Measurements from ENCODE around the gene NTM.

Gene NTM

DNA sequence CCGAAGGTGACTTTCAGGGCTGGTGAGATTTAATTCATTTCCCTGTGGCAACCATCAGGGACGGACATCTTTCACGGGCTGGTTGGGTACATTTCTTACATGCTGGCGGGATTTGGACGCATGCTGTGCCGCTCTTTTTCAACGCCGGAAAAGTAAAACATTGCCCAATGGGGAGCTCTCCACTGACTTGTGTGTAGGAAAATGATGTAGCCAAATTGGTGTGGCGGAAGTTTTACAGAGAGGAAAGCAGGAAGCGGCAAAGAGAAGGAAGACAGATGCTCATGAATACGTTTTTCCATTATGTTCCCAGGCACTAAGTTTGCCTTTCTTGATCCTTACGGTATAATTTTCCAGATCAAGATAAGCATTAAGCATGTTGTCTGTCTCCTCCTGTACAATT is 375.8 kb downstream of the NTM start:
- no peak overlapping the region for H2AFZ ChIP-seq (ENCODE audit: low read length)
- no peak overlapping the region for H3K4me2 ChIP-seq (ENCODE audit: low read length)
- H3F3A ChIP-seq (ENCODE audit: insufficient read depth, low read length): no peaks in the 10 kb centered on the region
- no peaks in the 10 kb centered on the region for H3K79me2 ChIP-seq (ENCODE audit: insufficient read depth, low read length)
- no peaks in the 10 kb centered on the region for H3K27me3 ChIP-seq (ENCODE audit: insufficient read depth, low read length)
- H3K4me1 ChIP-seq (ENCODE audit: insufficient read depth, low read length, severe bottlenecking): no peaks in the 10 kb centered on the region
- H3K9me3 ChIP-seq (ENCODE audit: low read length): no peaks in the 10 kb centered on the region
- no peak overlapping the region for H3K9ac ChIP-seq (ENCODE audit: low read length)
- no peaks in the 10 kb centered on the region for H3K36me3 ChIP-seq (ENCODE audit: insufficient read depth, low read length)
- no peak overlapping the region for H3K4me3 ChIP-seq (ENCODE audit: low read depth, low read length, poor library complexity, severe bottlenecking)
- no peak overlapping the region for H3K27ac ChIP-seq (ENCODE audit: low read depth, low read length, poor library complexity, severe bottlenecking)
- H3K9me2 ChIP-seq (ENCODE audit: low read depth, low read length): no peaks in the 10 kb centered on the region
- TF ChIP-seq, protein P1, sequence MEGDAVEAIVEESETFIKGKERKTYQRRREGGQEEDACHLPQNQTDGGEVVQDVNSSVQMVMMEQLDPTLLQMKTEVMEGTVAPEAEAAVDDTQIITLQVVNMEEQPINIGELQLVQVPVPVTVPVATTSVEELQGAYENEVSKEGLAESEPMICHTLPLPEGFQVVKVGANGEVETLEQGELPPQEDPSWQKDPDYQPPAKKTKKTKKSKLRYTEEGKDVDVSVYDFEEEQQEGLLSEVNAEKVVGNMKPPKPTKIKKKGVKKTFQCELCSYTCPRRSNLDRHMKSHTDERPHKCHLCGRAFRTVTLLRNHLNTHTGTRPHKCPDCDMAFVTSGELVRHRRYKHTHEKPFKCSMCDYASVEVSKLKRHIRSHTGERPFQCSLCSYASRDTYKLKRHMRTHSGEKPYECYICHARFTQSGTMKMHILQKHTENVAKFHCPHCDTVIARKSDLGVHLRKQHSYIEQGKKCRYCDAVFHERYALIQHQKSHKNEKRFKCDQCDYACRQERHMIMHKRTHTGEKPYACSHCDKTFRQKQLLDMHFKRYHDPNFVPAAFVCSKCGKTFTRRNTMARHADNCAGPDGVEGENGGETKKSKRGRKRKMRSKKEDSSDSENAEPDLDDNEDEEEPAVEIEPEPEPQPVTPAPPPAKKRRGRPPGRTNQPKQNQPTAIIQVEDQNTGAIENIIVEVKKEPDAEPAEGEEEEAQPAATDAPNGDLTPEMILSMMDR (IDR thresholded peaks at IDR 0.05; ENCODE audit: low read length): no peak
- no peak for TF ChIP-seq EZH2 (IDR thresholded peaks at IDR 0.05; ENCODE audit: borderline replicate concordance, low read length)
- H4K20me1 ChIP-seq (ENCODE audit: insufficient read depth, low read length): no peaks in the 10 kb centered on the region

DNA sequence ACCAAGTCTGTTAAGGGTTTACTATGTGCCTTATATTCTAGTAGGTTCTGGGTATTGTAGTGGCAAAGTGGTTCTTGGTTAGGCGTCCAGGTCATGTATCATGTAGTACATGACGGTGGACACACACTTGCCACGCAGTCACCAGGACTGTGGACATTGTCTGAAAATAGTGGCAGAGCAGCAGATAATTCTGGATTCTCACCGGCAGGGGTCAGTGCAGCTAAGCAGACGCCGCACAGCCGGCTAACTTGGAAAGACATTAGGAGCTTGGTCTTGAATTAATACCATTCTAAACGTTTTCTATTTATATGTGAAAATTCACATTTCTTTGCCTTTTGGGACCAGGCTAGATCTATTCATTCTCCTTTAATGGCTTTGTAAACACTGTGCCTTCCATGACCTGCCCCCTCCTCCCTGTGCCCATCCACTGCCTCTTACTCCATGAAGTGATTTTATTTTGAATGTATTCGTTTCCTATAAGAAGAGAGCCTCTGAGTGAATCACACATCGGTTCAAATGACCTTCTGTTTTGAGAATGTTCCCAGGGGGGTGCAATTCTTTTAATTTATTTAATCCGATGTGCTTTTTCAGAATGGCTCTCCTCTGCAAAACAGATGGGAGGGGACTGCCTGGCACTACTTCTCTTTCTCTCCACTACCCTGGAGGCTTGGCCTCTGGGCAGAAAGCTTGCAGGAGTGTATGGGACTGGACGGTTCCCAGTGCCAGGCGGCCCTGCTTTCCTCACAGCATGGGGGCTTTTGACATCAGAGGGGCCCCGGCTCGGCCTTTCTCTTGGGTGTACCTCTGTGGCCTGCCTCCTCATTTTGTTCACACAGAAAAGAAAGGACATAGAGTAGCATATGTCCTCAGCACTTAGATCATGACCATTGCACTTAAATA is 378.0 kb downstream of the NTM start:
- Histone ChIP-seq H3K4me3 (ENCODE audit: low read depth, low read length, poor library complexity, severe bottlenecking) (no peak overlapping the region), H3K9ac (ENCODE audit: low read length) (no peak overlapping the region), H2AFZ (ENCODE audit: low read length) (no peak overlapping the region), H3K36me3 (ENCODE audit: insufficient read depth, low read length) (no peaks in the 10 kb centered on the region), H4K20me1 (ENCODE audit: insufficient read depth, low read length) (no peaks in the 10 kb centered on the region), H3K9me3 (ENCODE audit: low read length) (no peaks in the 10 kb centered on the region), H3K4me1 (ENCODE audit: insufficient read depth, low read length, severe bottlenecking) (no peaks in the 10 kb centered on the region), H3K27me3 (ENCODE audit: insufficient read depth, low read length) (no peaks in the 10 kb centered on the region), H3K27ac (ENCODE audit: low read depth, low read length, poor library complexity, severe bottlenecking) (no peak overlapping the region), H3F3A (ENCODE audit: insufficient read depth, low read length) (no peaks in the 10 kb centered on the region), H3K4me2 (ENCODE audit: low read length) (no peak overlapping the region), H3K79me2 (ENCODE audit: insufficient read depth, low read length) (no peaks in the 10 kb centered on the region), H3K9me2 (ENCODE audit: low read depth, low read length) (no peaks in the 10 kb centered on the region)
- TF ChIP-seq EZH2 (IDR thresholded peaks at IDR 0.05; ENCODE audit: borderline replicate concordance, low read length): no peak
- TF ChIP-seq, protein P1 (IDR thresholded peaks at IDR 0.05; ENCODE audit: low read length): peak; percentile 62

DNA sequence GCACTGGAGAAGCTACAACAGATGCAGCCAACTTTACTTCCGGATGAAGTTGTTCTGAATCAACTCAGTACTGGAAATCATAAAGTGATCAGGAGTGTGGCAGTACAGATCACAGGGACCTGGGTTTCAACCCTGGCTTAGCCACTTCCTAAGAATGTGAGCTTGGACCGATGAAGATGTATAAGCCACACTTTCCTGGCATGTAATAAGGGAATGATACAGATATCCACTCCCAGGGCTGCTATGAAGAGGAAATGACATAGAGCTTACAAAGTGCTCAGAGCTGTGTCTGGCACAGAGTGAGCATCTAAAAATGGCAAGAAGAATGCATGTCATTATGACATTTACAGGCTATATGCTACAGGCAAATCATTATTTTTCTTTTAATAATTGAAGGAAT is 378.7 kb downstream of the NTM start:
- H2AFZ ChIP-seq (ENCODE audit: low read length): no peak overlapping the region
- no peak for TF ChIP-seq EZH2 (IDR thresholded peaks at IDR 0.05; ENCODE audit: borderline replicate concordance, low read length)
- TF ChIP-seq, protein P1 (IDR thresholded peaks at IDR 0.05; ENCODE audit: low read length): no peak
- no peak overlapping the region for H3K4me2 ChIP-seq (ENCODE audit: low read length)
- H3K9me3 ChIP-seq (ENCODE audit: low read length): no peaks in the 10 kb centered on the region
- H3K4me3 ChIP-seq (ENCODE audit: low read depth, low read length, poor library complexity, severe bottlenecking): no peak overlapping the region
- H3K36me3 ChIP-seq (ENCODE audit: insufficient read depth, low read length): no peaks in the 10 kb centered on the region
- no peak overlapping the region for H3K9ac ChIP-seq (ENCODE audit: low read length)
- H3K27ac ChIP-seq (ENCODE audit: low read depth, low read length, poor library complexity, severe bottlenecking): no peak overlapping the region
- no peaks in the 10 kb centered on the region for H4K20me1 ChIP-seq (ENCODE audit: insufficient read depth, low read length)
- no peaks in the 10 kb centered on the region for H3K4me1 ChIP-seq (ENCODE audit: insufficient read depth, low read length, severe bottlenecking)
- H3K79me2 ChIP-seq (ENCODE audit: insufficient read depth, low read length): no peaks in the 10 kb centered on the region
- no peaks in the 10 kb centered on the region for H3F3A ChIP-seq (ENCODE audit: insufficient read depth, low read length)
- no peaks in the 10 kb centered on the region for H3K9me2 ChIP-seq (ENCODE audit: low read depth, low read length)
- no peaks in the 10 kb centered on the region for H3K27me3 ChIP-seq (ENCODE audit: insufficient read depth, low read length)

All from OCI-LY1 (cell line).